ENCODE measurements around the gene ZNF268.

ZNF268 gene

DNA sequence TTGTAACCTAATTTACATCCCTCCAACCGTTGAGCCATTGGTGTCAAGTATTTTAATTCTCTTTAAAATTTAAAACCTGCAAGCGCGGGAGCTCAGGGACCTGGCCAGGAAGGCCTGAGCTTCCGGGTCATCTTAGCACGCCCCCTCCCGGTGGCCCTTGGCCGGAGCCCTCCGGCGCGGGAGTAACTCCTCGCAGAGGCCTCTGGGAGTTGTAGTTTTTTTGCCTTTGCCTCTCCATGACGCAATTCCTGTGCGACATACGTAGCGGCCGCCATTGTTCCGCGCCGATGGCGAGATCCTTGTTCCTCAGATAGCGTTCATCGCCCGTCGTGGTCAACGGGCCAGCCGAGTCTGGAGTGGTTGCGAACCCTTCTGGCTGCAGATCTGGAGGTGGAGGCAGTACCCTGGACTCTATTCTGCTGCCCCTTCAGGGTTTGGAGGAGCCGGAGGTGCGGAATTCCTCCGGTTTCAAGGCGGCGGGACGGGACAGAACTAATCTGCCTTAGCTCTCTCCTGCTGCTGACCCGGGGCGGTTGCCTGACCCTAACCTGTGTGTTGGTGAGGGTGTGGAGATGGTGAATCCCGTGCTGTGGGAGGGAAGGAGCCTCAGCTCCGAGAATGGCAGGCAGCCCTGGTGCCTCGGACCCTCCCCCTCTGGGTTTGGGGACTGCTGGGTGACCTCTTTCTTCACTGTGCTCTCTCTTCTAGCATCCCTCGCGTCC lies at the start of gene ZNF268:
Gene ZNF268, plus strand, starts transcription at position 258 of the 722 bp plus-strand sequence. CDS start 503 bp downstream, outside the sequence.
- peak; percentile 96 for DNase-seq (ENCODE audit: extremely low spot score)
- peak; percentile 18; the same call in 1 of the 2 replicates for TF ChIP-seq FOXM1 (IDR thresholded peaks at IDR 0.05; ENCODE audit: borderline replicate concordance)
- peak; percentile 78 for TF ChIP-seq ELF4 (IDR thresholded peaks at IDR 0.05)
- TF ChIP-seq L3MBTL2 (conservative IDR thresholded peaks at IDR 0.05) = peak; percentile 84
- no peak for TF ChIP-seq SUZ12 (IDR thresholded peaks at IDR 0.05)
- POLR2A ChIA-PET = interaction anchor here (1.0 to 1.8 kb wide), 4 partner anchors 12 to 196 kb away, joined by 3 to 9 read pairs (median 4); partner anchors contain the start of genes ZNF10, ZNF26 and ZNF891
- CTCF ChIA-PET = no interaction called here

- no peak for DNase-seq (ENCODE audit: extremely low spot score)
- TF ChIP-seq HDGF (IDR thresholded peaks at IDR 0.05; ENCODE audit: borderline replicate concordance) (no peak), LEF1 (IDR thresholded peaks at IDR 0.05; ENCODE audit: borderline replicate concordance) (no peak), TARDBP (IDR thresholded peaks at IDR 0.05) (no peak)
- CTCF ChIA-PET = no interaction called here
- POLR2A ChIA-PET = no interaction called here
These were observed 45.5 kb upstream of the ZNF268 start for GRCh38 chr12:133135747-133136146.

- CTCF ChIA-PET = no interaction called here
- no peak for DNase-seq (ENCODE audit: extremely low spot score)
- TF ChIP-seq FOXK2 (IDR thresholded peaks at IDR 0.05) = no peak
- no peak for TF ChIP-seq LEF1 (IDR thresholded peaks at IDR 0.05; ENCODE audit: borderline replicate concordance)
- no peak for TF ChIP-seq NFRKB (IDR thresholded peaks at IDR 0.05)
- TF ChIP-seq L3MBTL2 (conservative IDR thresholded peaks at IDR 0.05) = no peak
- no peak for TF ChIP-seq BHLHE40 (IDR thresholded peaks at IDR 0.05; ENCODE audit: borderline replicate concordance)
- TF ChIP-seq FOXM1 (IDR thresholded peaks at IDR 0.05; ENCODE audit: borderline replicate concordance) = no peak
- TF ChIP-seq SUZ12 (IDR thresholded peaks at IDR 0.05) = no peak
- no peak for TF ChIP-seq ARNT (IDR thresholded peaks at IDR 0.05)
- TF ChIP-seq FOXA1 (IDR thresholded peaks at IDR 0.05) = no peak
- TF ChIP-seq, protein P1, sequence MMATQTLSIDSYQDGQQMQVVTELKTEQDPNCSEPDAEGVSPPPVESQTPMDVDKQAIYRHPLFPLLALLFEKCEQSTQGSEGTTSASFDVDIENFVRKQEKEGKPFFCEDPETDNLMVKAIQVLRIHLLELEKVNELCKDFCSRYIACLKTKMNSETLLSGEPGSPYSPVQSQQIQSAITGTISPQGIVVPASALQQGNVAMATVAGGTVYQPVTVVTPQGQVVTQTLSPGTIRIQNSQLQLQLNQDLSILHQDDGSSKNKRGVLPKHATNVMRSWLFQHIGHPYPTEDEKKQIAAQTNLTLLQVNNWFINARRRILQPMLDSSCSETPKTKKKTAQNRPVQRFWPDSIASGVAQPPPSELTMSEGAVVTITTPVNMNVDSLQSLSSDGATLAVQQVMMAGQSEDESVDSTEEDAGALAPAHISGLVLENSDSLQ (IDR thresholded peaks at IDR 0.05) = no peak
- POLR2A ChIA-PET = no interaction called here
These were observed 35.3 kb upstream of the ZNF268 start for GRCh38 chr12:133145981-133146380.

DNA sequence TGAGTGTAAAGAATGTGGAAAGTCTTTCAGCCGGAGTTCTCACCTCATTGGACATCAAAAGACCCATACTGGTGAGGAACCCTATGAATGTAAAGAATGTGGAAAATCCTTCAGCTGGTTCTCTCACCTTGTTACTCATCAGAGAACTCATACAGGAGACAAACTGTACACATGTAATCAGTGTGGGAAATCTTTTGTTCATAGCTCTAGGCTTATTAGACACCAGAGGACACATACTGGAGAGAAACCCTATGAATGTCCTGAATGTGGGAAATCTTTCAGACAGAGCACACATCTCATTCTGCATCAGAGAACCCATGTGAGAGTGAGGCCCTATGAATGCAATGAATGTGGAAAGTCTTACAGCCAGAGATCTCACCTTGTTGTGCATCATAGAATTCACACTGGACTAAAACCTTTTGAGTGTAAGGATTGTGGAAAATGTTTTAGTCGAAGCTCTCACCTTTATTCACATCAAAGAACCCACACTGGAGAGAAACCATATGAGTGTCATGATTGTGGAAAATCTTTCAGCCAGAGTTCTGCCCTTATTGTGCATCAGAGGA lies 25.1 kb upstream of the ZNF268 start:
- CTCF ChIA-PET = no interaction called here
- no peak for DNase-seq (ENCODE audit: extremely low spot score)
- POLR2A ChIA-PET = no interaction called here
- no peak for TF ChIP-seq NFRKB (IDR thresholded peaks at IDR 0.05)
- TF ChIP-seq, protein P1 (IDR thresholded peaks at IDR 0.05) = no peak
- TF ChIP-seq SP1 (IDR thresholded peaks at IDR 0.05) = no peak
- no peak for TF ChIP-seq CTBP1 (IDR thresholded peaks at IDR 0.05; ENCODE audit: borderline replicate concordance)
- no peak for TF ChIP-seq HDGF (IDR thresholded peaks at IDR 0.05; ENCODE audit: borderline replicate concordance)
- no peak for TF ChIP-seq L3MBTL2 (conservative IDR thresholded peaks at IDR 0.05)
- TF ChIP-seq SUZ12 (IDR thresholded peaks at IDR 0.05) = no peak
- no peak for TF ChIP-seq ZNF384 (IDR thresholded peaks at IDR 0.05)
- no peak for TF ChIP-seq FOXA1 (IDR thresholded peaks at IDR 0.05)
- TF ChIP-seq BHLHE40 (IDR thresholded peaks at IDR 0.05; ENCODE audit: borderline replicate concordance) = no peak
- TF ChIP-seq FOXM1 (IDR thresholded peaks at IDR 0.05; ENCODE audit: borderline replicate concordance) = no peak
- TF ChIP-seq LEF1 (IDR thresholded peaks at IDR 0.05; ENCODE audit: borderline replicate concordance) = no peak
- TF ChIP-seq ELF4 (IDR thresholded peaks at IDR 0.05) = no peak
- TF ChIP-seq TARDBP (IDR thresholded peaks at IDR 0.05) = no peak
- TF ChIP-seq FOXK2 (IDR thresholded peaks at IDR 0.05) = no peak
- TF ChIP-seq ARNT (IDR thresholded peaks at IDR 0.05) = no peak

DNA sequence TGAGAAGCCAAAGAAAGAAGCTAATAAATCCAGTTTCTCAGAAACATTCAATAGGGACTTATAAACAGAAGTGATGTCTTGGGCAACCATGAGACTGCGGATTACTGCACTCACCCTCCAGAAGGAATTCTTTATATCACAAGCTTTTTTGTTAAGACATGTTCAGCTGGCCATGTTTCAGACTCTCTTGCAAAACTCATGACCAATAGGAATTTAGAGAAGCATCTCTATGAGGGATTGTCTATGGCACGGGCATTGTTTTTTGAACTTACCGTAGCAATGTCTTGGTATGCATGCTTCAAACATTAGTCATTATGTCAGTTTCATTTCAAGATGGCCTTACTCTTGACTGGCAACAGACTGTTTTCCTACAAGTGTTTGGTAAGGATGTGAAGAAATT lies 15.5 kb upstream of the ZNF268 start:
- TF ChIP-seq FOXM1 (IDR thresholded peaks at IDR 0.05; ENCODE audit: borderline replicate concordance) = no peak
- no peak for TF ChIP-seq TARDBP (IDR thresholded peaks at IDR 0.05)
- TF ChIP-seq ZNF384 (IDR thresholded peaks at IDR 0.05) = no peak
- TF ChIP-seq BHLHE40 (IDR thresholded peaks at IDR 0.05; ENCODE audit: borderline replicate concordance) = no peak
- no peak for DNase-seq (ENCODE audit: extremely low spot score)
- ChIA-PET CTCF (no interaction called here), POLR2A (no interaction called here)

GRCh38 chr12:133172491-133172890 lies 8.8 kb upstream of the ZNF268 start:
- TF ChIP-seq ARNT (IDR thresholded peaks at IDR 0.05) (no peak), BHLHE40 (IDR thresholded peaks at IDR 0.05; ENCODE audit: borderline replicate concordance) (no peak), FOXM1 (IDR thresholded peaks at IDR 0.05; ENCODE audit: borderline replicate concordance) (no peak), LEF1 (IDR thresholded peaks at IDR 0.05; ENCODE audit: borderline replicate concordance) (no peak), FOXA1 (IDR thresholded peaks at IDR 0.05) (no peak), SP1 (IDR thresholded peaks at IDR 0.05) (no peak), ELF4 (IDR thresholded peaks at IDR 0.05) (no peak)
- ChIA-PET CTCF (no interaction called here), POLR2A (no interaction called here)
- DNase-seq (ENCODE audit: extremely low spot score) = no peak

GRCh38 chr12:133174901-133175300 lies 6.4 kb upstream of the ZNF268 start:
- no peak for DNase-seq (ENCODE audit: extremely low spot score)
- TF ChIP-seq, protein P1 (IDR thresholded peaks at IDR 0.05) = no peak
- no peak for TF ChIP-seq FOXA1 (IDR thresholded peaks at IDR 0.05)
- TF ChIP-seq BHLHE40 (IDR thresholded peaks at IDR 0.05; ENCODE audit: borderline replicate concordance) = no peak
- no peak for TF ChIP-seq TARDBP (IDR thresholded peaks at IDR 0.05)
- TF ChIP-seq FOXM1 (IDR thresholded peaks at IDR 0.05; ENCODE audit: borderline replicate concordance) = no peak
- TF ChIP-seq ZNF384 (IDR thresholded peaks at IDR 0.05) = no peak
- no peak for TF ChIP-seq L3MBTL2 (conservative IDR thresholded peaks at IDR 0.05)
- no peak for TF ChIP-seq ARNT (IDR thresholded peaks at IDR 0.05)
- TF ChIP-seq HDGF (IDR thresholded peaks at IDR 0.05; ENCODE audit: borderline replicate concordance) = no peak
- no peak for TF ChIP-seq FOXK2 (IDR thresholded peaks at IDR 0.05)
- TF ChIP-seq ELF4 (IDR thresholded peaks at IDR 0.05) = no peak
- no peak for TF ChIP-seq LEF1 (IDR thresholded peaks at IDR 0.05; ENCODE audit: borderline replicate concordance)
- no peak for TF ChIP-seq NFRKB (IDR thresholded peaks at IDR 0.05)
- TF ChIP-seq CTBP1 (IDR thresholded peaks at IDR 0.05; ENCODE audit: borderline replicate concordance) = no peak
- ChIA-PET POLR2A (no interaction called here), CTCF (no interaction called here)
